Sciatic nerve (tissue), 2 donors: ENCODE data around the gene TIGAR. TPM values are rescaled to one million over a fixed set of nuclear protein-coding genes. Genes with fewer than 3 reads are reported as not detected.

Experiments
- ATAC-seq: fragments of 200-7000 bp; cut with Tn5 transposase; one replicate; pipeline ENCODE4 v1.9.1; 2020; ENCODE audit warnings: mild to moderate bottlenecking, moderate library complexity
- DNase-seq: peaks from one replicate; pipeline ENCODE4 v3.0.0-alpha.2; 2020; ENCODE audit warnings: low spot score
- intact Hi-C: fragments of 100-400 bp; cut with DNase I; formaldehyde crosslinking; loops from one replicate; pipeline ENCODE4 v1.14.2; 2022
- total RNA-seq: library from RNA; stranded (reverse); fragmentation: NEBNext Ultra II Directional; extraction: Animal tissue kit (Norgen Biotek cat#: 25700); gene quantifications from one replicate; pipeline ENCODE4 v1.2.1, GENCODE V29; 2021
- donor health status: DM: no; HTN: no; CAD: no.
- donor health status: DM: no; HTN: no; CAD: no.

TIGAR gene
- total RNA-seq, 1 donor from 2014 or later, result 7.9 TPM

DNA sequence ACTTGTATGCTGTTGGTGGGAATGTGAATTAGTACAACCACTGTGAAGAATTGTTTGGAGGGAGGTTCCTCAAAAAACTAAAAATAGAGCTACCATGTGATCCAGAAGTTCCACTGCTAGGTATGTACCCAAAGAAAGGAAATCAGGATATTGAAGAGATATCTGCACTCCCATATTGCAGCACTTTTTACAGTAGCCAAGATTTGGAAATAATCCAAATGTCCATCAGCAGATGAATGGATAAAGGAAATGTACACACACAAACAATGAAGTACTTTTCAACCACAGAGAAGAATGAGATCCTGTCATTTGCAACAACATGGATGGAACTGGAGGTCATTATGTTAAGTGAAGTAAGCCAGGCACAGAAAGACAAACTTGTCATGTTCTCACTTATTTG lies 25.9 kb downstream of the TIGAR start:
- DNase-seq (no peak), ATAC-seq (no peak)
- intact Hi-C loops, result no loop called here

DNA sequence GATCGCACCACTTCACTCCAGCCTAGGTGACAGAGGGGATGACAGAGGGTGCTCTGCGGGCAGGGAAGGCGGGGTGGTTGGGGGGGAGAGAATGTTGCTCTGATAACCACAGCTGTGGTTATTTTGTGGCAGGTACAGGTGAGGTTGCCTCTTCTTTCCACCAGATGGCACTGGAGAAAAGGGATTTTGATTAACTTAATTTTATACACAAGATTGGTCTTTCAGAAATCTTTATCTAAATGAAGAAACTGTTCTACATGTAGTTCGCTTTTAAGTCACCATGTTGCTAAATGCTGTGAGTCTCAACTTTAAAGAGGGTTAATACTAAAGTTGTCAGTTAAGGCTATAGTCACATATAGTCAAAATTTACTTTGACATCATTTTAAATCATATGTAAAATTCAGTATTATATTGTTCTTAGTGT lies 32.8 kb downstream of the TIGAR start:
- ATAC-seq (no peak), DNase-seq (no peak)
- intact Hi-C loops, result no loop called here

DNA sequence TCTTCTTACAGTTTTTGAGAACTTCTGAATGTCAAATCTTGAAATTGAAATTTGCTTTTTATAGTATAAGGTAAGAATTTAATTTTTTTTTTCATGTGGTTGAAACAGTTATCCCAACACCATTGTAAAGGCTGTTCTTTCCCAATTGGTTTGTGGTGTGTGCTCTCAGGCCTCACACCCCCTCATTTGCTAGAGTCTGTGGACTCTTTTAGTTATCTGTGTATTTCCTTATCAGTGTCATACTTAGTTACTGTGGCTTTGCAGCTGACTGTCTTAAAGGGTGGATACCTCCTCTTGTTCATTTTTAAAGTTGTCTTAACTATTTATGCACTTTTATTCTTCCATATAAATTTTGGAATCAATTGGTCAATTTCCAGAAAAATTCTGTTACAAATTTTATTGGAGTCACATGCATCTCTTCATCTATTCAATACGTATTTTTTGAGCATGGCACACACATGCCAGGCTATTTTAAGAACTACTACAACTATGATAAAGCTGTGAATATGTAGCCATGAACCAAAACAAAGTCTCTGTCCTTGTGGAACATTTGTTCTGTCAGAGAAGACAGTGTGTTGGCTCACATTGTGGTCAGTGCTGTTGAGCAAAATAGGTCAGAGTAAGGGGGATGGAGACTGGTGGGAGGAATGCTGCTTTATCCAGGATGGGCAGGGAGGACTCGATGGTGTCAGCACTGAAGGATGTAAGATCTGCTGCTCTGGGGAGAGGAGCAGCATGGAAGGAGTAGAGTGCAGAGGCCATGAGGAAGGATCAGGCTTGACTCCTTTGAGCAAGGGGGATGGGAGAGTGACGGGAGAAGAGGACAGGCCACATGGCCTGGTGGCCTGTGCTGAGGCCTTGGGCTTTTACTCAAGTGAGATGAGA lies 34.4 kb downstream of the TIGAR start:
- intact Hi-C loops, result no loop called here
- DNase-seq (no peak), ATAC-seq (no peak)

DNA sequence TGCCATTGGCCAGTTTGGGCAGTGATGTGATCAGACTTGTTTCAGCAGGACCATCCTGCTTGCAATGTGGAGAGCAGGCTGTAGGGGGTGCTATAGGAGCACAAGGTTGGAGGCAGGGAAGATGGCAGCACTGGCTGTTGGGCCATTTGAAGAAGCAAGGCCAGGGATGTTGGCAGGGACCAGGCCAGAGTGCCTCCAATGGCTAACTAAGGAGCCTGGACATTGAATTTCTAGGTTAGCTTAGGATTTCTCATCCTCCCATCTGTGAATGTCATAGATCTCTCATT lies 35.0 kb downstream of the TIGAR start:
- DNase-seq, result no peak
- no peak for ATAC-seq
- intact Hi-C loops, result no loop called here

DNA sequence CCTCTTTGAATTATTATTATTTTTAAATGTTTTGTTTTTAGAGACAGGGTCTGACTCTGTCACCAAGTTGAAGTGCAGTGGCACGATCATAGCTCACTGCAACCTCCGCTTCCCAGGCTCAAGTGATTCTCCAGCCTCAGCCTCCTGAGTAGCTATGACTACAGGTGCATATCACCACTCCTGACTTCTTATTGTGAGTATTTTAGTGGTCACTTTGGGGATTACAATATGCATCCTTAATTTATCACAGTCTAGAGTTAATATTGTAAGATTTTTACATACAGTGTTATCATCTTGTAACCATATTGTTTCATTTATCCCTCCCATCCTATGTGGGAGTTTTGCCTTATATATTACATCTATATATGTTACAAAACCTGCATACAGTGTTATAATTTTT lies 45.1 kb downstream of the TIGAR start:
- intact Hi-C loops, result no loop called here
- no peak for ATAC-seq
- no peak for DNase-seq

DNA sequence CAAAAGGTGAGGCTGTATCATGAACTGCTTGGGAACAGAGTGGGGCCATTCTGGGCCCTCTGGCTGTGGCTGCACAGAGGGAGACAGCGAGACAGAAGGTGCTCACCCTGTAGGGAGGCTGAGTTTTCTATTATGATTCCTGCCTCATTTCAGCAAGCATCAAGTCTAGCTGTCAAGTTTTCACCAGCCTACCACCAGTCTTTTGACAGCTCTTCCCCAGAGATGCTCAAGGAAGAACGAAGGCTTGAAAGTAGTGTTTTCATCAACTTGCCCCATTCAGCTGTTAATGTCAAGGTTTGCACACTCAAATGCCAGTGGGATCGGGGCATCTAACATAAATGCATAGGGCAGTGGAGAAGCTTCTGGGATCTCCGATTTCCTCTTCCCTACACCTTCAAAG lies 48.5 kb downstream of the TIGAR start:
- DNase-seq, result no peak

DNA sequence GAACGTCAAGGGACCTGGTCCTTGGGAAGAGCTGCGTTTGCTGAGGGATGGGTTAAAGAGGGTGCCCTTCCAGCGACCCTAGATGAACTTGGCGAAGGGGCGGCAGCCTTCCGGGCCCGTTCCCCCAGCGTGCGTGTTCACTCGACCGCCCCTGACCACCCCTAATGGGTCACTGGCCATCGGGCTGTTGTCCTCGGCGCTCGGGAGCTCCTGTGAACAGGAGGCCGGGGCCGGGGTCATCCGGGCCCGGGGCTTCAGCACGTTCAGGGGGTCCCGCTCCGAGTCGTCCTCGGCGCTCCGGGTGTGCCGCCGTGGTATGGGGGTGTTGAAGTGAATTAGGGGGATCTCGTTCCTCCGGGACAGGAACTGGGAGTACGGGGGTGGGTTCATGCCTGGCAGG lies 49.3 kb downstream of the TIGAR start:
- DNase-seq, result no peak
- no peak for ATAC-seq

More for the DNA sequence above, 48.5 kb downstream of the TIGAR start:
- intact Hi-C loops, result no loop called here
- ATAC-seq, result no peak

DNA sequence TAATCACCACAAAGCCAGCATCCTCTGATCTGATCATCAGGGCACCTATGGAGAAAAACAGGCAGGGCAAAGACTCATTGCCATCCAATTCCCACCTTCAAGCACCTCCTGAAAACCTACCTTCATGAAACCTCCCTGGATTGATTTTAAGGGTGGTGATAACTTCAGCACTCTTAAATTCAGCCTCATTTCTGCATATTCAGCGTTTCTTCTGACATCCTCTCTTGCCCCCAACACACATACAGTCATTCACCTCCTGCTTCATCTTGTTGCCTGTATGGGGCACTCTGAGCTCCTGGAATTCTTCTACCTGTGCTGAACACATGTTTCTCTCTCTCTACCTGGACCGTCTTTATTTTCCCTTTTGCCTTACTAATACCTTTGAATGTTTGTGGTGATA lies 51.6 kb downstream of the TIGAR start:
- ATAC-seq (no peak), DNase-seq (no peak)
- intact Hi-C loops, result no loop called here

More for the DNA sequence above, 49.3 kb downstream of the TIGAR start:
- intact Hi-C loops, result no loop called here

DNA sequence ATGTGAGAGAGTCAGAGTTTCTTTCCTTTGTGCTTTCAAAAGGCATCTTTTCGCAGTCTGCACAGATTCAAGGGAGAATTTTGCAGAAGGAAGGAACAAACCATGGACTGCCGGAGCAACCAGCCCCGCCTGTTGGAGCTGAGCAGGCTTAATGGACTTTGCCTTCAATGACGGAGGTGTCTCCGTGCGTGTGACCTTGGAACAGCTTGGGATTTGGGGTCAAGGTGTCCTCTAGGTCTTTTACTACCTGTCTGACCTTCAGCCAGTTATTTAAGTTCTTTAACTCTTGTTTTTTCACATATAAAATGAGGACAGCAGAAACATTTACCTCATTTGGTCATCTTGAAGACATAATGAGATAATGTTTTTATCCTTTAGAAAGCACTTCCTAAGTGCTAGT lies 54.4 kb downstream of the TIGAR start:
- DNase-seq, result no peak
- intact Hi-C loops, result no loop called here
- no peak for ATAC-seq

DNA sequence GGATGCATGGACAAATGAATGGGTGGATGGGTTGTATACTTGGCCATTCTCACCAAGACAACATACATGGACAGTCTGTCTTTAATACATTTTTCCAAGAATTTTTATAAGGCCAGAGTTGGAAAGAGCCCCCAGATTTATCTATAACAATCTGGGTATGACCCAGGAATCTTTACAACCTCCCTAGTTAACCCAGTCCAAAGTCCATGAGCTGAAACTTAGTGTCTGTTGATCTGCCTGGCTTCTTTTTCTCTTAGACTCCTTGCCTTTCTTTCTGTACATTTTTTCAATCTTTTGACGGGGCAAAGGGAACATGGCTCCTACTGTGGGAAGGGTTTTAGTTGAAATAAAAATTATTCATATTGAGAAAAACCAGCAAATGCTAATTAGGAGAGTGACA lies 57.8 kb downstream of the TIGAR start:
- intact Hi-C loops, result no loop called here
- no peak for ATAC-seq
- no peak for DNase-seq

DNA sequence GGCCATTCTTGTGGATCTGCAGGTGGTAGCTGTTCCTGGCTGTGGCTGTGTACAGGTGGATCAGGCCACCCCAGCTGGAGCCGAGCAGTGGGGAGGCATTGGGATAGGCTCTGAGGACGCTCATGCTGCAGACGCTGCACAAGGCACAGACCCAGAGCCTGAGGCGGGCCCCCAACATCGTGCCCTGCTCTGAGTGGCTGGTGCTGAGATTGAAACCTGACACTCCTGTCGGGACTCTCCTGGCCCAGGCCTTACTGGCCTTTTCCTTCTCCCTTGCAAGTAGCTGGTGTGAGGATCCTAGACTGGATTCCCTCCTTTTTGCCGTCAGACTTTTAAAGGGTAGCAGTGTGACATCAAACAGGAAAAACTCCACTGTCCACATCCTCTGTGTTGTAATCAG lies 58.4 kb downstream of the TIGAR start, which contains the start of gene FGF23:
Gene FGF23 (minus strand): TSS at position 308 of the 400 bp plus-strand sequence. CDS start 130 bp downstream, at position 178.
- intact Hi-C loops, result no loop called here
- DNase-seq (no peak), ATAC-seq (no peak)

DNA sequence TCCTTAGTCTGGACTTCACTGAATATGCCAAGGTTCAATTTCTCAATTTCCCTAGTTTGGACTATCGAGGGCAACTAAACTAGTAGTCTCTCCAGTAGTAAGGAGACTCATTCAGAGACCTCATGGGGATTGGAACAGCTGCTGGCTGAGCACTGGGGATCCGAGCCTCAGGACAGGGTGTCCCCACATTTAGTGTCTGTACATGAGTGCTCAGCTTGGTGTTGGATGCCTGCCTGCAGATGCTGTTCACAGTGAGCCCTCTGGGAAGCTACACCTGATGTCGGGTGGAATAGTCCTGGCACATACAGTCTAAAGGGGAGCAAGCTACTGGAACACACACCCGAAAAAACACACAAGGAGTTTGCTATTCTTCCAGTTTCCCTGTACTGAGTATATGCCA lies 59.3 kb downstream of the TIGAR start:
- no peak for ATAC-seq
- no peak for DNase-seq
- intact Hi-C loops, result no loop called here

DNA sequence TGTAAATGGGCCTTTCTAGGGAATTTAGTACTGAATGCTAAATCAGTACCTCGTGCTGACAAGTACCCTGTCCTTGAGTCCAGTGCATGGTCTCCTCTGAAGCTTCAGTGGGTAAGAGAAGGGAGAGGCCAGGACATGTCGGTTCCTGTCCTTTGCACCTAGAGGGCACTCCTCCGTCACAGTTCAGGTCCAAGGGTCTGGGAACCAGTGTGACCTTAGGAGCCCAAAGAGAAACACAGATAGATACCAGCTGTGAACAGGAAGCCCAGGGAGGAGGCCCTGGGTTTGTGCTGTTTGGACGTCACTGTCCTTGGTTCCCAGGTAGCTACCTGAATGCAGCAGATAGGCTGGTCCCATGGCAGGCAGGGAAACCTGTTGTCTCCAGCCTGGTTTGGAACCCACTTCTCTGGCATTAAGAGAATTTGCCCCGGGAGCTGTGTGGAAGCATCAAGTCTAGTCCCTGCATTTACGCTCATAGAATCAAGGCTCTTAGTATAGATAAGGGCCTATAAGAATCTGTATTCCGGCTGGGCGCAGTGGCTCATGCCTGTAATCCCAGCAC lies 62.4 kb downstream of the TIGAR start:
- intact Hi-C loops, result no loop called here
- no peak for ATAC-seq
- DNase-seq, result no peak

DNA sequence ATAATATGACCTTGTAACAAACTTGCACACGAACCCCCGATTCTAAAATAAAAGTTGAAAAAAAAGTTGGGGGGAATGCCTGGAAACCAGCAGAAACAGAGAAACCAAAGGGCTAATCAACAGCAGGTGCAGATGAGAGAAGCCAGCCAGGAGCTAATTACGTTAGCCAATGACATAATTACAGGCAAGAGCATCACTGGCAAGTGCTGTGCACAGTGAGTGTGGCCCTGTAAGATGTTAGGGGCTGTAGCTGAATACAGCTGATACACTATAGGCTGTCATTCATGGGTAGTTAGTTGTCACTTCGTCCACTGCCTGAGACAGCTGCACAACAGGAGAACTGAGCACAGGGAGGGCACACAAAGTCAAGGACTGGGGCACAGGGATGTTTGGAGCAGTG lies 65.8 kb downstream of the TIGAR start:
- no peak for ATAC-seq
- no peak for DNase-seq
- intact Hi-C loops, result no loop called here

DNA sequence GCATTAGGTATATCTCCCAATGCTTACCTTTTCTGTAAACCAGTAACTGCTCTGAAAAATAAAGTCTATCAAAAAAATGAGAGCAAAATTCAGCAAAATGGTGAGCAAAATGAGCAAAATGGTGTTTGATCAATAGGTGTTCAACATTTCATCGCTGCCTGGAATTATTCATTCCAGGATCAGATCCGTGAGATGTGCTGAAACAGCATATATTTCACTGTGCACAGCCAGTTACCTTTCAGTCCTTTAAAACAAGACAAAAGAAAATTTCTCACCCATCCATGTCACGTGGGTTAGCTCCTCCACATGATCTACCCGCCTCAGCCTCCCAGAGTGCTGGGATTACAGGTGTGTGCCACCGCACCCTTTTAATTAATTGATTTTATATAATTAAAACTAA lies 66.6 kb downstream of the TIGAR start:
- no peak for ATAC-seq
- DNase-seq, result no peak
- intact Hi-C loops, result no loop called here

DNA sequence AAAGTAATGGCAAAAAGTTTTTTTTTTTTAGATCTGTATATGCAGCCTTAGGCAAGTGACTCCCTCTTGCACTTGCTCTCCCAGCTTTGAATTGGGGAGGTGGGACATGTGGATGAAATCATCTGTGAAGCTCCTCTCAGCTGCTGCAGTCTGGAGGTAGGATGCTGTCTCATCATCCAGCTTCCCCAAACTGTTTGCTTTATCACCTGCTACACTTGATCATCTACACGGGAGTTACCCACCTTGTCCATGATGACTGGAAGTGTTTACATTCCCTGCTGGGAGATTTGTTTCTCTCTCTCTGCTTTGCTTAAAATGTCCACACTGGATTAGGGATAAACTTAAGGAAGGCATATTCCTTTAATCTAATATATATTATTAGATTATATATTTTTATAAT lies 67.0 kb downstream of the TIGAR start:
- DNase-seq (no peak), ATAC-seq (no peak)
- intact Hi-C loops, result no loop called here

DNA sequence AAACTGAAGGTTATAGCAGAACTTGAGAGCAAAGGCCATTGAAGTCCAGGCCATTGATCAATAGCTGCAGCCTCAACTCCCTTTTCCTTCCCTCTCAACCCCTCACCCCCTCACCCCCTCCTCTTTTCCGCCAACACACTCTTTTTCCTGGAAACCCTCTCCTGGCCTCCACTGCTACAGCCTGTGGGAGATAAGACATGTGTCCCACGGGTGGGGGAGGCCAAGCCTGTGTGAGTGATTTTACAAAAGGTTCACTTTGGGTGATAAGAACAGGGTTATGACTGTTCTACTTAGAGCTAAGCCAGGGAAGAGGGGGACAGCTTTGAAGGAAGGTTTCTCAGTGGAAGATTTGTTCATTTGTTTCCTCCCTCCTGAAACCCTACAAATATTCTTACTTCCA lies 67.6 kb downstream of the TIGAR start:
- no peak for ATAC-seq
- DNase-seq, result no peak
- intact Hi-C loops, result no loop called here

DNA sequence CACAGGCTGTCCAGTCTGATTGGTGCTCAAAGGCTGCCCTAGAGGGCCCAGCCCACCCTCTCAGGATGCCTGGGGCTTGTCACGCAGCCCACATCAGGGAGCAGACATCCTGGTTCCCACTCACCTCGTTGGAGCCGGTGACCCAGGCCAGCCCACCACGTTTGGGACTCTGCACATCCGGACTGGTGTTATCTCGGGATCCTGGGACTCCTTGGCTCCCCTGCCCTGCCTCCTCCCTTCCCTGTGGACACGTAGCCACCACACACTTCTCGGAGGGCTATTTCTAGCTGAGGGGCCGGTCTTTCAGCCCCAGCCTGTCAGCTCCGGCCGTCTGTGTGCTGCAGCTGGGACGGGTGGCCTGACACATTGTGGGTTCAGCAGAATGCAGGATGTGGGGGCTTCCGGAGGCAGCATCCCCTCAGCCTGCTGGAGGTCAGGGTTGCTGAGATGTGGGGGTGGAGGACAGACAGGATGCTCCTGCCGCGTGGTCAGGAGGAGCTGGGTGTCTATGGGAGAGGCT lies 71.3 kb downstream of the TIGAR start:
- ATAC-seq (no peak), DNase-seq (no peak)
- intact Hi-C loops, result no loop called here

DNA sequence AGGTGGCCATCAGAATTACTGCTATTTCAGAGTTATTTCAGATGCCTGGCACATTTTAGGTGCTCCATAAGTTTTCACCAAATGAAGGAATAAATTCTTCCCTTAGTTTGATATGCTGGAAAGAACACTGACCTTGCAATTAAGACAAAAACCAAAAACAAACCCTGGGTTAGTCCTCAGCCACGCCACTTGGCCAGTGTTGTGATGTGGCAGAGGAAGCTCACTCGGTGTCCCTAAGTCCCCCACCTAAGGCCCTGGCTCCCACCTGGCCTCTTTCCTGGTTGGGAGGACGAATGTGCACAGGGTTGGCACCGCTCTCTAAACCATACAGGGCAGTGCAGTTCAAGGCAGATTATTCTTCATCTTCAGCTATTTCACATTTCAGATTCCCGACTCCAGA lies 72.2 kb downstream of the TIGAR start:
- ATAC-seq (no peak), DNase-seq (no peak)
- intact Hi-C loops, result no loop called here

DNA sequence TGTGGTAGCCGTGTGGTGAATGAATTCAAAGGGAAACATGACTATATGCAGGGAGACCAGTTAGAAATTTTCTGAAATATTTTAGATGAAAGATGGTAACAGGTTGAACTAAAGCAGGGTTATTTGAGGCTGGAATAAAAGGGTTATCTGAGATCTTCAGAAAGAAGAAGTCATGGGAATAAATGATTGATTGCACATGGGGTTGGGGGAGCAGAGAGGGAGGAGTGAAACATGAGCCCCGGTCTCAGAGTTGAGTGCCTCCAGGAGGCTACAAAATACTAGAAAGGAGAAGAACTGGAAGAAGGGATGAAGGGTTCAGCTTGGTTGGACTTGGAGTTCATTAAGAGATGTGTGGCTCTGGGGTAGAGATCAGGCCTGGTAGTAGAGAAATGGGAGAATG lies 74.8 kb downstream of the TIGAR start:
- no peak for ATAC-seq
- DNase-seq, result no peak
- intact Hi-C loops, result no loop called here

DNA sequence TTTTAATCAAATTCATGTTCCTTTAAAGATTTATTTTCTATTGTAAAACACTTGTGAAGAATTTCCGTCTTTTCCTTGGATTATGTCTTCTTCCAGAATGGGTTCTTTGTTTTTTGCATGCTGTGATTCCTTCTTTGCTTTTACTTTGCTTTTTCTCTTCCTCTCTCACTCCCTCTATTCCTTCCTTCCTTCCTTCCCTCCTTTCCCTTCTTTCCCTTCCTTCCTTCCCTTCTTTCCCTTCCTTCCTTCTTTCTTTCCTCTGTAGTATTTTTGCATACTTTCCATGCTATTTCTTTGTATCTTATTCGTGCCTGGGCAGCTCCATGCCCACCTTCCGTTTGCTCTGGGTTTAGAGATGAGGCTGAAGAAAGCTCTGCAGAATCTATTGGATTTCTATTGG lies 80.1 kb downstream of the TIGAR start:
- DNase-seq, result no peak
- intact Hi-C loops, result no loop called here
- ATAC-seq, result no peak
